ENCODE data around the gene MAPK1. TPM values are rescaled to one million over a fixed set of nuclear protein-coding genes. Genes with fewer than 3 reads are reported as not detected.
"Not testable (repeated sequence)": the region's sequence is repeated elsewhere in the genome, so short reads cannot be mapped to it uniquely, and the experiment has no call there.

MAPK1 gene
- total RNA-seq, 1 experiment from 2014 or later = 122 TPM

DNA sequence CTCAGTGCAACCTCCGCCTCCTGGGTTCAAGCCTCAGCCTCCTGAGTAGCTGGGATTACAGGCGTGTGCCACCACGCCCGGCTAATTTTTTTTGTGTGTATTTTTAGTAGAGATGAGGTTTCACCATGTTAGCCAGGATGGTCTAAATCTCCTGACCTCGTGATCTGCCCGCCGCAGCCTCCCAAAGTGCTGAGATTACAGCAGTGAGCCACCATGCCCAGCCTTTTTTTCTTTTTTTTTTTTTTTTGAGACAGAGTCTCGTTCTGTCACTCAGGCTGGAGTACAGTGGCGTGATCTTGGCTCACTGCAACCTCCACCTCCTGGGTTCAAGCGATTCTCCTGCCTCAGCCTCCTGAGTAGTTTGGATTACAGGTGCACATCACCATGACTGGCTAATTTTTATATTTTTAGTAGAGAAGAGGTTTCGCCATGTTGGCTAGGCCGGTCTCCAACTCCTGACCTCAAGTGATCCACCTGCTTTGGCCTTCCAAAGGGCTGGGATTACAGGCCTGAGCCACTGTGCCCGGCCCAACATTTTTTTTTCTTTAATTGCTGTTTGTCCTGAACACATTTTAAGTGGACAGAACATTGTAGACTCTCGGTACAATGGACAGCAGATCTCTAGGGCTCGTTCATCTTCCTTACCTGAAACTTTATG is 146.1 kb downstream of the MAPK1 start:
- intact Hi-C loops (cut with micrococcal nuclease; ENCODE audit: unreplicated experiment); H3K27me3 ChIP-seq (ENCODE audit: control insufficient read depth, insufficient read depth, low read length); H3K4me1 ChIP-seq (ENCODE audit: control insufficient read depth, insufficient read depth, low read length); H3K9me3 ChIP-seq (ENCODE audit: control insufficient read depth, insufficient read depth, low read depth, low read length); DNase-seq (ENCODE audit: low read depth, low spot score); H3K27ac ChIP-seq (ENCODE audit: low read length); in situ Hi-C loops (cut with HindIII; ENCODE audit: low pct_unique_long_range_greater_than_20kb, low sequenced_read_pairs); CTCF ChIA-PET; ATAC-seq; H3K36me3 ChIP-seq (ENCODE audit: control insufficient read depth, insufficient read depth, low read length); BruUV-seq (replicated peaks); POLR2A ChIA-PET; H3K4me3 ChIP-seq (ENCODE audit: low read depth in 2 of 2, low read length in 2 of 2): not testable (repeated sequence)

DNA sequence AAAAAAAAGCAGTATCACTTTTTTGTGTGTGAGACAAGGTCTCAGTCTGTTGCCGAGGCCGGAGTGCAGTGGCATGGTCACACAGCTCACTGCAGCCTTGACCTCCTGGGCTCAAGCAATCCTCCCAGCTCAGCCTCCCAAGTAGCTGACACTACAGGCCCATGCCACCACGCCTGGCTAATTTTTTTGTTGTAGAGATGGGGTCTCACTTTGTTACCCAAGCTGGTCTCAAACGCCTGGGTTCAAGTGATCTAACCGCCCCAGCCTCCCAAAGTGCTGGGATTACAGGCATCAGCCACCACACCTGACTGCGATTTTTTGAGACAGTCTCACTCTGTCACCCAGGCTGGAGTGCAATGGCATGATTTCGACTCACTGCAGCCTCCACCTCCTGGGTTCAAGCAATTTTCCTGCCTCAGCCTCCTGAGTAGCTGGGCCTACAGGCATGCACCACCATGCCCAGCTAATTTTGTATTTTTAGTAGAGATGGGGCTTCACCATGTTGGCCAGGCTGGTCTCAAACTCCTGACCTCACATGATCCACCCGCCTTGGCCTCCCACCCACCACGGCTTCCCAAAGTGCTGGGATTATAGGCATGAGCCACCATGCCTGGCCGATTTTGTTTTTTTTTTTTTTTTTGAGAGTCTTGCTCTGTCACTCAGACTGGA is 147.1 kb downstream of the MAPK1 start:
- in situ Hi-C loops (cut with HindIII; ENCODE audit: low pct_unique_long_range_greater_than_20kb, low sequenced_read_pairs) = not testable (repeated sequence)

DNA sequence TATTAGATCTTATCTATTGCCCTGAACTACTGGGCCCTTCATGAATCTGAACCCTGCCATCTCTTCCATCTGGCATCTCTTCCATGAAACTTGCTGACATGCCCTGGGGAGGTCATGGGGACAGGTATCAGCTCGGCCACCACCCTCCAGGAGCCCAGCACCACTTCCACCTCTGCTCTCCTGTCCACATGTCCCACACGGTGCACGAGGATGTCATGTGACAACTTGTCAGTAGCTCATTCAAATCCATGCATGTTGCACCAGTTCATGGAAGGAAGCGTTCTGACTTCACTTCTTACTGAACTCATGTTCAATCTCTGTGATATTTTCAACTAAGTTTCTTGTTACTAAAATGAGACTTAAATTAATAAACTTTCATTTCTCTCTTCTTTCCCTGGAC is 148.4 kb downstream of the MAPK1 start:
- BruUV-seq (replicated peaks) = no TSS peak
- Histone ChIP-seq H3K36me3 (ENCODE audit: control insufficient read depth, insufficient read depth, low read length) (no peaks in the 10 kb centered on the region), H3K4me3 (ENCODE audit: low read depth in 2 of 2, low read length in 2 of 2) (no peak overlapping the region), H3K27ac (ENCODE audit: low read length) (no peak overlapping the region), H3K9me3 (ENCODE audit: control insufficient read depth, insufficient read depth, low read depth, low read length) (no peaks in the 10 kb centered on the region), H3K4me1 (ENCODE audit: control insufficient read depth, insufficient read depth, low read length) (no peaks in the 10 kb centered on the region), H3K27me3 (ENCODE audit: control insufficient read depth, insufficient read depth, low read length) (no peaks in the 10 kb centered on the region)
- ChIA-PET CTCF (interaction anchor here (0.5 kb wide), 1 partner anchor 160 kb away, joined by 3 read pairs; no protein-coding TSS in a partner anchor), POLR2A (no interaction called here)
- intact Hi-C loops (cut with micrococcal nuclease; ENCODE audit: unreplicated experiment) = no loop called here
- ATAC-seq = no peak
- TF ChIP-seq, protein P1, sequence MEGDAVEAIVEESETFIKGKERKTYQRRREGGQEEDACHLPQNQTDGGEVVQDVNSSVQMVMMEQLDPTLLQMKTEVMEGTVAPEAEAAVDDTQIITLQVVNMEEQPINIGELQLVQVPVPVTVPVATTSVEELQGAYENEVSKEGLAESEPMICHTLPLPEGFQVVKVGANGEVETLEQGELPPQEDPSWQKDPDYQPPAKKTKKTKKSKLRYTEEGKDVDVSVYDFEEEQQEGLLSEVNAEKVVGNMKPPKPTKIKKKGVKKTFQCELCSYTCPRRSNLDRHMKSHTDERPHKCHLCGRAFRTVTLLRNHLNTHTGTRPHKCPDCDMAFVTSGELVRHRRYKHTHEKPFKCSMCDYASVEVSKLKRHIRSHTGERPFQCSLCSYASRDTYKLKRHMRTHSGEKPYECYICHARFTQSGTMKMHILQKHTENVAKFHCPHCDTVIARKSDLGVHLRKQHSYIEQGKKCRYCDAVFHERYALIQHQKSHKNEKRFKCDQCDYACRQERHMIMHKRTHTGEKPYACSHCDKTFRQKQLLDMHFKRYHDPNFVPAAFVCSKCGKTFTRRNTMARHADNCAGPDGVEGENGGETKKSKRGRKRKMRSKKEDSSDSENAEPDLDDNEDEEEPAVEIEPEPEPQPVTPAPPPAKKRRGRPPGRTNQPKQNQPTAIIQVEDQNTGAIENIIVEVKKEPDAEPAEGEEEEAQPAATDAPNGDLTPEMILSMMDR (IDR thresholded peaks at IDR 0.05) = no peak
- no peak for TF ChIP-seq POLR2AphosphoS5 (IDR thresholded peaks at IDR 0.05; ENCODE audit: low read depth, low read length)
- TF ChIP-seq REST (IDR thresholded peaks at IDR 0.05; ENCODE audit: insufficient read depth in 1 of 2, low read depth in 2 of 2, low read length in 1 of 2) = no peak
- DNase-seq (ENCODE audit: low read depth, low spot score) = no peak
- in situ Hi-C loops (cut with HindIII; ENCODE audit: low pct_unique_long_range_greater_than_20kb, low sequenced_read_pairs) = no loop called here

More for the DNA sequence above, 147.1 kb downstream of the MAPK1 start:
- H3K9me3 ChIP-seq (ENCODE audit: control insufficient read depth, insufficient read depth, low read depth, low read length); H3K27ac ChIP-seq (ENCODE audit: low read length); intact Hi-C loops (cut with micrococcal nuclease; ENCODE audit: unreplicated experiment); DNase-seq (ENCODE audit: low read depth, low spot score); H3K27me3 ChIP-seq (ENCODE audit: control insufficient read depth, insufficient read depth, low read length); POLR2A ChIA-PET; H3K4me3 ChIP-seq (ENCODE audit: low read depth in 2 of 2, low read length in 2 of 2); H3K36me3 ChIP-seq (ENCODE audit: control insufficient read depth, insufficient read depth, low read length); ATAC-seq; BruUV-seq (replicated peaks); H3K4me1 ChIP-seq (ENCODE audit: control insufficient read depth, insufficient read depth, low read length): not testable (repeated sequence)
- CTCF ChIA-PET = interaction anchor here (0.6 kb wide), 1 partner anchor 266 kb away, joined by 5 read pairs; no protein-coding TSS in a partner anchor
